ENCODE results near the gene TIMM44. TPM values are rescaled to one million over a fixed set of nuclear protein-coding genes. Genes with fewer than 3 reads are reported as not detected.

TIMM44 gene
- total RNA-seq, 2 donors from 2014 or later = 20.5 to 73.8 TPM

DNA sequence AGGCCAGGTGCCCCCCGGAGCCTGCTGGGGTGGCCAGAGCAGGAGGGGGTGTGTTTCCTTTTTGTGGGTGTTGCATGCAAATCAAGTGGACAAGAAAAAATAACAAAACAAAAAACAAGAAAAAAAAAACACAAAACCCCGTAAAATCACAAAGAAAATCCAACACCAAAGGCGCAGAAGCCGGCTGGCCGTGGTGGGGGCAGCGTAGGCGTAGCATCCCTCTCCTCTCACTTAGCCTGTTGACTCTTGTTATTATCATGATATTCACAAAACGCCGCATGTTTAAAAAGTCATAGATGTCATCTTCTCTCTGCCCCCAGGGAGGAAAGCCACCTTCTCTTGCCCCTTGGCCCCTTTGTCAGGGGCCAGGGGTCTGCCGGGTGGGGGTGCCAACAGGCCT lies 29.8 kb downstream of the TIMM44 start:
- ATAC-seq (no peak), DNase-seq (no peak)
- Histone ChIP-seq H3K36me3 (replicated peaks in 1 of 2; ENCODE audit: insufficient read depth in 1 of 2, low read depth in 2 of 2) (peaks cover 25 to 27% of the 10 kb centered on the region in 2 donors), H3K27ac (no peak overlapping the region), H3K9me3 (no peaks in the 10 kb centered on the region), H3K27me3 (peaks cover 0 to 18% of the 10 kb centered on the region in 2 donors), H3K4me3 (no peak overlapping the region), H3K4me1 (peaks cover 32% of the 10 kb centered on the region)
- TF ChIP-seq POLR2A (IDR thresholded peaks at IDR 0.05) = no peak
- TF ChIP-seq CTCF (IDR thresholded peaks at IDR 0.05) = no peak
- WGBS, 2 donors = 82 to 90% methylated on average over 10 of the region's 10 CpGs
- intact Hi-C loops (cut with DNase I) = no loop called here

DNA sequence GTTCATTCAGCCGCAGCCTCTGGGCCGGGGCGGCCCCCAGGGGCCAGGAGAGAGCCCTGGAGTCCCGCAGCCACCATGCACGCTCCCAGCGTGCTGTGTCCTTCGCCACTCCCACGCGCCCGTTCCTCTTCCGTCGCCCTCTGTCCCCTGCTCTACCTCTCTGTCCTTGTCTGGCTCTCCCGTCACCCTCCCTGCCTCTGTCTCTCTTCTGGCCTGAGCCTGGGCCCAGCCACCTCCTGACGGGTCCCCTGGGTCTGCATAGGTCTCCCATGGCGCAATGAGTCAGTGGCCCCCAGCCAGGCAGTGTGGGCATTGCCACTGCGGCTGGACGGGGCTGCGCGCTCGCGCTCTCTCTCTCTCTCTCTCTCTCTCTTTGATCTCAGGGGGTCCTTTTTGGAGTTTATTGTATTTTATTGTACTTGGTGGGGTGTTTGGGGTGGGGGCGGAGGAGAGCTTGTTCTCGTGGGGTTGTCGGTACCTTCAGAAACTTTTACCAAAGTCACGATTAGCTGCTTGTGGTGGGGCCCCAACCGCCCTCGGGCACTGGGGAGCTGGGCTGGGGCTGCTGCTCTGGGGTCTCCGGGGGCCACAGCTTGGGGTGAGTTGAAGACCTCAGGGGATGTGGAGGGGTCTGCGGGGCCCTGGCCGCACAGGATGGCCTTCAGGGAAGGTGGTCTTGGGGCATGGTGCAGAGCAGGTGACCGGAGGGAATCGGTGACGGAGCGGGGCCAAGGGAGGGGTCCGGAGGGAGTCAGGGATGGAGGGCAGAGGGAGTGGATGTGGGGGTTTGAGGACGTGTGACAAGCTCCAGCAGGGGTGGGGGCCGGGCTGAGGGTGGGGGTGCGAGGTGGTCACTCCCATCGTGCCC lies 30.5 kb downstream of the TIMM44 start:
- intact Hi-C loops (cut with DNase I) = no loop called here
- no peak overlapping the region for H3K27ac ChIP-seq
- DNase-seq = no peak
- ATAC-seq = no peak
- peaks cover 25 to 27% of the 10 kb centered on the region in 2 donors for H3K36me3 ChIP-seq (replicated peaks in 1 of 2; ENCODE audit: insufficient read depth in 1 of 2, low read depth in 2 of 2)
- H3K27me3 ChIP-seq = peaks cover 0 to 18% of the 10 kb centered on the region in 2 donors
- WGBS, 2 donors = 92 to 93% methylated on average over 31 to 36 of the region's 39 CpGs
- TF ChIP-seq POLR2A (IDR thresholded peaks at IDR 0.05) (no peak), CTCF (IDR thresholded peaks at IDR 0.05) (no peak)
- no peaks in the 10 kb centered on the region for H3K9me3 ChIP-seq
- H3K4me3 ChIP-seq = no peak overlapping the region
- peaks cover 31% of the 10 kb centered on the region for H3K4me1 ChIP-seq

- WGBS, 2 donors = 87 to 96% methylated on average over 11 to 18 of the region's 31 CpGs
- DNase-seq = peak in 1 of 4 donors; percentile 12
These were observed 31.2 kb downstream of the TIMM44 start for GRCh38 chr19:7912144-7912696.

DNA sequence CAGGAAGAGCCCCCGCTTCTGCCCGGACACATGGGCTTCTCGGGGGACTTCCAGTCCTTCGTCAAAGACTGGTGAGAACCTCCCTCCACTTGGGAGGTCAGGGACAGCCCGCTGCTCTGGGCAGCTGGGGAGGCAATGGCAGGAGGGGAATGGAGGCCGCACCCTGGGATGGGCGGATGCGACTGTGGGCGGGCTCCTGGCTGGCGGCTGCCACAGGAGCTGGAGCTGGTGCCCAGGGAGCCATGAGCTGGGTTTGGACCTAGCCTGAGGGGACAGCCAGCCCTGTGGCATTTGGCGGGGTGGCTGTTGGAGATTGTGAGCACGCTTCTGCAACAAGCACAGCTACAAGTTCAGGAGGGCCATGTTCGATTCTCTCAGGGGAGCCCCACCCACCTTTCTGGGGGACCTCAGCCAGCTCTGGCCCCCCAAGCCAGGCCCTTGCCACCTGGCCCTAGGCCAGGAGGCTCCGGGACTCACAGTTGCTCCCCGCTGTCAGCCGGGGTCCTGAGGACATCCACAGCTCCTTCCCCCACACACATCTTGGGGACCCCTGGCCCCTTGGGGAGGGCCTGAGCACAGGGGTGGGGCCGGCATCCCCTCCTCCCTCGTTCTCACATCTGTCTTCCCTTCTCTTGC lies 31.8 kb downstream of the TIMM44 start:
- peaks cover 0 to 13% of the 10 kb centered on the region in 2 donors for H3K27me3 ChIP-seq
- WGBS, 2 donors = 91 to 99% methylated on average over 8 to 18 of the region's 18 CpGs
- TF ChIP-seq CTCF (IDR thresholded peaks at IDR 0.05) = no peak
- no peak for TF ChIP-seq POLR2A (IDR thresholded peaks at IDR 0.05)

More at GRCh38 chr19:7912144-7912696, 31.2 kb downstream of the TIMM44 start:
- H3K9me3 ChIP-seq = no peaks in the 10 kb centered on the region
- H3K4me1 ChIP-seq = peaks cover 30% of the 10 kb centered on the region
- peaks cover 0 to 18% of the 10 kb centered on the region in 2 donors for H3K27me3 ChIP-seq
- TF ChIP-seq CTCF (IDR thresholded peaks at IDR 0.05) (no peak), POLR2A (IDR thresholded peaks at IDR 0.05) (no peak)
- H3K36me3 ChIP-seq (replicated peaks in 1 of 2; ENCODE audit: insufficient read depth in 1 of 2, low read depth in 2 of 2) = peaks cover 25 to 27% of the 10 kb centered on the region in 2 donors
- no peak for ATAC-seq
- H3K4me3 ChIP-seq = no peak overlapping the region
- intact Hi-C loops (cut with DNase I) = no loop called here
- H3K27ac ChIP-seq = no peak overlapping the region

More for the DNA sequence above, 31.8 kb downstream of the TIMM44 start:
- no peak overlapping the region for H3K4me3 ChIP-seq
- H3K27ac ChIP-seq = no peak overlapping the region
- ATAC-seq (no peak), DNase-seq (no peak)
- H3K9me3 ChIP-seq = no peaks in the 10 kb centered on the region
- intact Hi-C loops (cut with DNase I) = no loop called here
- peaks cover 25 to 27% of the 10 kb centered on the region in 2 donors for H3K36me3 ChIP-seq (replicated peaks in 1 of 2; ENCODE audit: insufficient read depth in 1 of 2, low read depth in 2 of 2)
- peaks cover 30% of the 10 kb centered on the region for H3K4me1 ChIP-seq
